OCI-LY1 (cell line): ENCODE results near the gene ALOX5AP.

Experiments
- EZH2 ChIP-seq: fragments of 200-600 bp; sonication (generic), shearing (Covaris generic); IDR thresholded peaks from 2 replicates; pipeline ENCODE4 v1.8.0; 2017; ENCODE audit warnings: borderline replicate concordance, mixed run types, mild to moderate bottlenecking, antibody characterized with exemption, low read length, moderate library complexity, mixed read lengths
- TF ChIP-seq, protein P1 (sequence below): fragments of 200-600 bp; sonication (generic), shearing (Covaris generic); IDR thresholded peaks from 2 replicates; pipeline ENCODE4 v1.5.1; 2017; ENCODE audit warnings: mild to moderate bottlenecking, antibody characterized with exemption, low read length, moderate library complexity, mixed read lengths

DNA sequence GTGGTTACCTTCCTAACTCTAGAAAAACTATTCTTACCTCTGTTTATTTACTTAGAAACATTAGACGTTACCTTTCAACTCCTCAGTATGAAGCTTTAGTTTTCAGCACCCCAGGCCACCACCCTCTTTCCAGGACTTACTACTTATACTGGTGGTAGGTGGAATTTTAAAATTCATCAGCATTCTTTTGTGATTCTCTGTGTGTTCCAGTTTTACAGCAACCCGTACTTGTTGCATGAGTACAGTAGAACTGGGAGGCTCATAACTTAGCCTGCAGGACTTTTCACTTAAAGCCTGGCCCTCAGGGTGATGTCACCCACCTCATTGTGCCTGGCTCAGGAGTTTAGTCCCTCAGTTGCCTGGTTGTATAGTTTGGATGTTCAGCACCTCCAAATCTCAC is 49.4 kb upstream of the ALOX5AP start:
- TF ChIP-seq, protein P1, sequence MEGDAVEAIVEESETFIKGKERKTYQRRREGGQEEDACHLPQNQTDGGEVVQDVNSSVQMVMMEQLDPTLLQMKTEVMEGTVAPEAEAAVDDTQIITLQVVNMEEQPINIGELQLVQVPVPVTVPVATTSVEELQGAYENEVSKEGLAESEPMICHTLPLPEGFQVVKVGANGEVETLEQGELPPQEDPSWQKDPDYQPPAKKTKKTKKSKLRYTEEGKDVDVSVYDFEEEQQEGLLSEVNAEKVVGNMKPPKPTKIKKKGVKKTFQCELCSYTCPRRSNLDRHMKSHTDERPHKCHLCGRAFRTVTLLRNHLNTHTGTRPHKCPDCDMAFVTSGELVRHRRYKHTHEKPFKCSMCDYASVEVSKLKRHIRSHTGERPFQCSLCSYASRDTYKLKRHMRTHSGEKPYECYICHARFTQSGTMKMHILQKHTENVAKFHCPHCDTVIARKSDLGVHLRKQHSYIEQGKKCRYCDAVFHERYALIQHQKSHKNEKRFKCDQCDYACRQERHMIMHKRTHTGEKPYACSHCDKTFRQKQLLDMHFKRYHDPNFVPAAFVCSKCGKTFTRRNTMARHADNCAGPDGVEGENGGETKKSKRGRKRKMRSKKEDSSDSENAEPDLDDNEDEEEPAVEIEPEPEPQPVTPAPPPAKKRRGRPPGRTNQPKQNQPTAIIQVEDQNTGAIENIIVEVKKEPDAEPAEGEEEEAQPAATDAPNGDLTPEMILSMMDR: no peak
- no peak for TF ChIP-seq EZH2
